ENCODE results near the gene ZNF519. TPM values are rescaled to one million over a fixed set of nuclear protein-coding genes. Genes with fewer than 3 reads are reported as not detected.
"Not testable (repeated sequence)": the region's sequence is repeated elsewhere in the genome, so short reads cannot be mapped to it uniquely, and the experiment has no call there.

The ZNF519 gene
- total and polyA plus RNA-seq, 11 donors: 0.97 to 6.3 (median 2.5) TPM

DNA sequence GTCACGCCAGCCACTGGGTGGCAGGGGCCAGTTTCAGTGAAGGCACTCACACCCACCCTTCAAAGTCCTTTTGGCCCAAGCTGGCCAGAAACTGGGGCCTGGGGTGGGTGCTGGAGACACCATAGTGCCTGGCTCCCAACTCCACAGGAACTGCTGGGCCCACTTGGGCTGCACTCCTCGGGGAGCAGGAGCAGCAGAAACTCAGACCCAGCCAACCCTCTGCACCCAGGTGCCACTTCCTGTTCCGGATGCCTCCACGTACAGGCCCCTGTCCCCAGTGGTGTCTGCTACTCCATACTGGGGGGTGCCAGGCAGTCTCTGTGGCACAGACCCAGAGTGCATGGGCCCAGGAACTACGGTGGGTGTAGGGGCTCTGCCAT lies 42.5 kb upstream of the ZNF519 start:
- Histone ChIP-seq H3K4me1 (peaks cover 0 to 6% (median 0%) of the 10 kb centered on the region in 12 donors), H3K4me3 (no peak overlapping the region), H3K36me3 (no peaks in the 10 kb centered on the region), H3K9me3 (no peaks in the 10 kb centered on the region), H3K27ac (no peak overlapping the region), H3K27me3 (peaks cover 0 to 4% (median 0%) of the 10 kb centered on the region in 9 donors)
- DNase-seq: no peak
- TF ChIP-seq POLR2A (IDR thresholded peaks at IDR 0.05): no peak
- TF ChIP-seq, protein P1, sequence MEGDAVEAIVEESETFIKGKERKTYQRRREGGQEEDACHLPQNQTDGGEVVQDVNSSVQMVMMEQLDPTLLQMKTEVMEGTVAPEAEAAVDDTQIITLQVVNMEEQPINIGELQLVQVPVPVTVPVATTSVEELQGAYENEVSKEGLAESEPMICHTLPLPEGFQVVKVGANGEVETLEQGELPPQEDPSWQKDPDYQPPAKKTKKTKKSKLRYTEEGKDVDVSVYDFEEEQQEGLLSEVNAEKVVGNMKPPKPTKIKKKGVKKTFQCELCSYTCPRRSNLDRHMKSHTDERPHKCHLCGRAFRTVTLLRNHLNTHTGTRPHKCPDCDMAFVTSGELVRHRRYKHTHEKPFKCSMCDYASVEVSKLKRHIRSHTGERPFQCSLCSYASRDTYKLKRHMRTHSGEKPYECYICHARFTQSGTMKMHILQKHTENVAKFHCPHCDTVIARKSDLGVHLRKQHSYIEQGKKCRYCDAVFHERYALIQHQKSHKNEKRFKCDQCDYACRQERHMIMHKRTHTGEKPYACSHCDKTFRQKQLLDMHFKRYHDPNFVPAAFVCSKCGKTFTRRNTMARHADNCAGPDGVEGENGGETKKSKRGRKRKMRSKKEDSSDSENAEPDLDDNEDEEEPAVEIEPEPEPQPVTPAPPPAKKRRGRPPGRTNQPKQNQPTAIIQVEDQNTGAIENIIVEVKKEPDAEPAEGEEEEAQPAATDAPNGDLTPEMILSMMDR (IDR thresholded peaks at IDR 0.05): no peak
- 75 to 88% (median 80%) methylated on average over 4 to 5 of the region's 5 CpGs for WGBS, 4 donors
- intact Hi-C loops (cut with DNase I): loop anchor here in 1 of 10 donors (10.0 kb wide), 1 partner anchor 220 kb away; no protein-coding TSS in a partner anchor
- peak in 1 of 4 donors; percentile 16 for ATAC-seq

DNA sequence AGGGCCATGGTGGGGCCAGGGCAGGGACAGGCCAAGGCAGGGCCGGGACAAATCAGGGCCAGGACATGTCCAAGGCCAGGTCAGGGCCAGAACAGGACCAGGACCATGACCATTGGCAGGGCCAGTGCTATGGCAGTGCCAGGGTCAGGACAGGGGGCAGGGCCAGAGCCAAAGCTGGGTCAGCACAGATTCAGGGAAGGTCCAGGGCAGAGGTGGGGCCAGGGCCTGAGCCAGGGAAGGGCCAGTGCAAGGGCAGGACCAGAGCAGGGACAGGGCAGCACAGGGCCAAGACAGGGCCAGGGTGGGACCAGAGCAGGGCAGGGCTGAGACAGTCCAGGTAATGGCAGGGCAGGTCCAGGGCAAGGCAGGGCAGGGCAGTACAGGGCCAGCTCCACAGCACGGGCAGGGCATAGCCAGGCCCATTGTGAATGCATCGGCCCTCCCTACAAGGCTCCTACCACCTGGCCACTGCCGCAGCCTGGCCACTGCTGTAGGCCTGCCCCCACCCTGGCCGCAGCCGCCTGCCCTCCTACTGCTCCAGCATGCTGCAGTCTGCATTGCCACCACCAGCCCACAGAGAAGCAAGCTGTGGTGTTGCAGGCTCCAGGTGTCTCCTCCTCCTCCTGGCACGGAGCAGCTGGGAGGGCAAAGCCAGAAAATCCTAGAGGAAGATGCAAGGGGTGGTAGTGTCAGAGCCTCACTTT lies 41.9 kb upstream of the ZNF519 start:
- 68 to 89% (median 79%) methylated on average over 1 to 7 of the region's 7 CpGs for WGBS, 4 donors

DNA sequence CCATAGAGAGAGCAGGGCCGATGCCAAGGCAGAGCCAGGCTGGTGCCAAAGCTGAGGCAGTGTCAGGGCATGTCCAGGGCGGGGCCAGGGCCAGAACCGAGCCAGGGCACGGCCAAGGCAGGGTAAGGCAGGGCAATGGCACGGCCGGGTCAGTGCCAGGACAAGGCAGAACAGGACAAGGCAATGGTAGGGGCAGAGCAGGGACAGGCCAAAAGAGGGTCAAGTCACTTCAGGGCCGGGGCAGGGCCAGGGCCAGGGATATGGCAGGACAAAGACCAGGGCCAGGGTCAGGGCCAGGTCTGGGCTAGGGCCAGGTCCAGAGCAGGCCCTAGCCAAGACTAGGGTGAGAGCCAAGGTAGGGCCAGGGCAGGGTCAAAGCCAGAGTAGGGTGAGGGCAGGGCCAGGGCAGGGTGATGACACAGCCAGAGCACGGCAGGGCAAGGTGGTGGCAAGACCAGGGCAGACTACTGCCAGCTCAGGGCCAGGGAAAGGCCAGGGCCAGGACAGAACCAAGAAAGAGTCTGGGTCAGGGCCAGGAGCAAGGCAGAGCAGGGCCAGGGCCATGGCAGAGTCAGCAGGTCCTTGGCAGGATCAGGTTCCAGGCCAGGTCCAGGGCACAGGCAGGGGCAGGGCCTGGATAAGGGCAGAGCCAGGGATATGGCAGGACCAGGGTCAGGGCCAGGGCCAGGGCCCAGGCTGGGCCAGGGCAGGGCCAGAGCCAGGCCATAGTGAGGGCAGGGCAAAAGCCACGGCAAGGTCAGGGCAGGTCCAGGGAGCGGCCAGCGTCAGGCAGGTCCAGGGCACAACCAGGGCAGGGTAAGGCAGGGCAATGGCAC lies 41.1 kb upstream of the ZNF519 start:
- intact Hi-C loops (cut with DNase I): loop anchor here in 1 of 10 donors (10.0 kb wide), 1 partner anchor 221 kb away; no protein-coding TSS in a partner anchor
- 83 to 88% (median 83%) methylated on average over 8 to 11 of the region's 11 CpGs for WGBS, 4 donors
- H3K27me3 ChIP-seq, H3K4me3 ChIP-seq, H3K4me1 ChIP-seq, H3K9me3 ChIP-seq, DNase-seq, H3K27ac ChIP-seq, H3K36me3 ChIP-seq: not testable (repeated sequence)
- ATAC-seq: peak in 1 of 4 donors; percentile 21

More for the DNA sequence above, 41.9 kb upstream of the ZNF519 start:
- not testable (repeated sequence) for H3K4me1 ChIP-seq, ATAC-seq, H3K27ac ChIP-seq, H3K27me3 ChIP-seq, H3K4me3 ChIP-seq, H3K9me3 ChIP-seq, H3K36me3 ChIP-seq
- intact Hi-C loops (cut with DNase I): loop anchor here in 1 of 10 donors (10.0 kb wide), 1 partner anchor 221 kb away; no protein-coding TSS in a partner anchor
- DNase-seq: peak in 1 of 5 donors; percentile 61

DNA sequence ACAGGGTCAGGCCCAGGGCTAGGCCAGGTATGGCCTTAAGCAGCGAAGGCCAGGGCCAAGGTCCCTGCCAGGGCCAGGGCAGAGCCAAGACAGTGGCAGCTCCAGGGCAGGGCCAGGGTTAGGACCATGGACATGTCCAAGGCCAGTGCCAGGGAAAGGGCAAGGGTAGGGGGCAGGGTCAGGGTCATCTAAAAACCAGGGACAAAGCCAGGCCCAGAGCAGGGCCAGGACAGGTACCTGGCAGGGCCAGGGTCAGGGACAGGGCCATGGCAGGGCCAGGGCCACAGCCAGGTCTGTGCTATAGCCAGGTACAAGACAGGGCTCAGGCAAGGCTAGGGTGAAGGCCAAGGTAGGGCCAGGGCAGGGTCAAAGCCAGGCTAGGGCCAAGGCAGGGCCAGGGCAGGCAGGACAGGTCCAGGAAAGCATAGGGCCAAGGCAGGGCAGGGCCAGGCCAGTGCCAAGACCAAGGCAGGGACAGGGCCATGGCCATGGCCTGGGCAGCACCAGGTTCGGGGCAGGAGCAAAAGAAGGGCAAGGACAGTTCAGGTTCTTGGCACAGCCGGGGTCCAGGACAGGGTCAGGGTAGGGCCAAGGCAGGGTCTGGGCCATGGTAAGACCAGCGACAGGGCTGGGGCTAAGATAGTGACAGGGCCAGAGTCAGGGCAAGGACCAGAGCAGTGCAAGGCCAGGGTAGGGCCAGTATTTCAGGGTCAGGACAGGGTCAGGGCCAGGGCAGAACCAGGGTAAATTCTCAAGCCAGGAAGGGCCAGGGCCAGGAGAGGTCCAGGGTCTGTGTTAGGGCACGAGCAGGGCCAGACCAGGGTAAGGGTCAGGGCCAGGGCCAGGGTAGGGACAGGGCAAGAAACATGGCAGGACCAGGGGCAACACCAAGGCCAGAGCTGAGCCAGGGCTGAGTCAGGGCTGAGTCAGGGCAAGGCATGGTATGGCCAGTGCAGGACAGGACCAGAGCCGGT lies 40.2 kb upstream of the ZNF519 start:
- 82 to 95% (median 87%) methylated on average over 5 to 6 of the region's 6 CpGs for WGBS, 4 donors
- not testable (repeated sequence) for H3K27ac ChIP-seq, H3K9me3 ChIP-seq, H3K36me3 ChIP-seq, H3K27me3 ChIP-seq, ATAC-seq, H3K4me1 ChIP-seq, H3K4me3 ChIP-seq
- intact Hi-C loops (cut with DNase I): loop anchor here in 1 of 10 donors (10.0 kb wide), 1 partner anchor 222 kb away; no protein-coding TSS in a partner anchor
- DNase-seq: peak in 1 of 5 donors; percentile 57

DNA sequence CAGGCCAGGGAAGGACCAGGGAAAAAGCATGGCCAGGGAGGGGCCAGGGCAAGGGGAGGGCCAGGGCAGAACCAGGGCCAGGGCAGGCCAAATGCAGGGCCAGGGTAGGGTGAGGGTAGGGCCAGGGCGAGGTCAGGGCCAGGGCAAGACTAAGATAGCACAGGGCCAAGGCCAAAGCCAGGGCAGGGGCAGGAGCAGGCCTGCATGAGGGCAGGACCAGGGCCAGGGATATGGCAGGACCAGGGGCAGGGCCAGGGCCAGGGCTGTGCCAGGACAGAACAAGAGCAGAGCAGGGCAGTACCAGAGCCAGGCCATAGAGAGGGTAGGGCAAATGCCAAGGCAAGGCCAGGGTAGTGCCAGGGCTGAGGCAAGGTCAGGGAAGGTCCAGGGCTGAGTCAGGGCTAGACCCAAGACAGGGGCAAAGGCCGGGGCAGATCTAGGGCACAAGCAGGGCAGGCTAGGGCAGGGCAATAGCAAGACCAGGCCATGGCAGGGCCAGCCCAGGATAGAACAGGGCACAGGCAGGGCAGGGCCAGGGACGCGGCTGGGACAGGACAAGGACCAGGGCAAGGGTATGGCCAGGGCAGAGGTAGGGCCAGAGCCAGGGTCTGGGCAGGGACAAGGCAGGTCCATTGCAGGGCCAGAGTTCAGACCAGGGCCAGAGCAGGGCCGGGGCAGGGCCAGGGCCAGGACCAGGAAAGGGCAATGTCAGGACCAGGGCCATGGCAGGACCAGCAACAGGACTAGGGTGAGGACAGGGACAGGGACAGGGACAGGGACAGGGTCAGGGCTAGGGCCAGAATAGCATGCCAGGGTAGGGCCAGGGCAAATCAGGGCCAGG lies 39.3 kb upstream of the ZNF519 start:
- WGBS, 4 donors: 81 to 88% (median 87%) methylated on average over 2 to 5 of the region's 5 CpGs
- not testable (repeated sequence) for H3K27me3 ChIP-seq, H3K27ac ChIP-seq, H3K36me3 ChIP-seq, H3K4me3 ChIP-seq, H3K4me1 ChIP-seq, H3K9me3 ChIP-seq
- ATAC-seq: peak in 2 of 4 donors; percentile 17 to 19
- DNase-seq: peak in 1 of 5 donors; percentile 54
- intact Hi-C loops (cut with DNase I): loop anchor here in 1 of 10 donors (10.0 kb wide), 1 partner anchor 223 kb away; no protein-coding TSS in a partner anchor

DNA sequence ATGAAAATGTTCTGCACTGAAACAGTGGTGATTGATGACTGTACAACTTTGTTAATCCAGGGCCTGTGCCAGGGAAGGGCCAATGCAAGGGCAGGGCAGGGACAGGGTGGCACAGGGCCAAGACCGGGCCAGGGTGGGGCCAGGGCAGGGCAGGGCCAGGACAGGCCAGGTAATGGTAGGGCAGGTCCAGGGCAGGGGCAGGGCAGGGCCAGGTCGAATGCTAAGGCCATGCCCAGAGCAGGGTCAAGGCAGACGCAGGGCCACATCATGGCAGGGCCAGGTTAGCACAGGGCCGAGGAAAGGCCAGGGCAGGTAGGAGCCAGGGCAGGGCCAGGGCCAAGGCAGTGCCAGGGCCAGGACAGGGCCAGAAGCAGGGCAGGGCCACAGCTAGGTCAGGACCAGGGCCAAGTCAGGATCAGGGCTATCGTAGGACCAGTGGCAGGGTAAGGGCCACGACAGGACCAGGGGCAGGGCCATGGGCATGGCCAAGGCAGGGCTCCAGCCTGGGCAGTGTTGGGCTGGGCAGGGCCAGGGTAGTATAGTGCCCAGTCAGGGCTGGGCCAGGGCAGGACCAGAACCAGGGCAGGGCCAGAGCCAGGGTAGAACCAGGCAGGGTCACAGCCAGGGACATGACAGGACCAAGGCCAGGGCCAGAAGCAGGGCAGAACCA lies 38.3 kb upstream of the ZNF519 start:
- WGBS, 4 donors: 66 to 82% (median 79%) methylated on average over 5 to 6 of the region's 6 CpGs
- H3K27ac ChIP-seq, H3K4me3 ChIP-seq, H3K27me3 ChIP-seq, H3K4me1 ChIP-seq, H3K36me3 ChIP-seq, H3K9me3 ChIP-seq: not testable (repeated sequence)
- intact Hi-C loops (cut with DNase I): loop anchor here in 1 of 10 donors (10.0 kb wide), 1 partner anchor 224 kb away; no protein-coding TSS in a partner anchor
- ATAC-seq (peak in 2 of 4 donors; percentile 7 to 21), DNase-seq (peak in 1 of 5 donors; percentile 10)

DNA sequence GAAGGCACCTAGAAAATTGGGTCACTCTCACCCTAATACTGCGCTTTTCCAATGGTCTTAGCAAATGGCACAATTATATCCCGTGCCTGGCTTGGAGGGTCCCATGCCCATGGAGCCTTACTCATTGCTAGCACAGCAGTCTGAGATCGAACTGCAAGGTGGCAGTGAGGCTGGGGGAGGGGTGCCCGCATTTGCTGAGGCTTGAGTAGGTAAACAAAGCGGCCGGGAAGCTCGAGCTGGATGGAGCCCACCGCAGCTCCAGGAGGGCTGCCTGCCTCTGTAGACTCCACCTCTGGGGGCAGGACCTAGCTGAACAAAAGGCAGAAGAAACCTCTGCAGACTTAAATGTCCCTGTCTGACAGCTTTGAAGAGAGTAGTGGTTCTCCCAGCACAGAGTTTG lies 30.7 kb upstream of the ZNF519 start:
- ATAC-seq; intact Hi-C loops (cut with DNase I); H3K9me3 ChIP-seq; H3K27ac ChIP-seq; H3K36me3 ChIP-seq; H3K27me3 ChIP-seq; H3K4me3 ChIP-seq; H3K4me1 ChIP-seq: not testable (repeated sequence)
- peak in 1 of 5 donors; percentile 12 for DNase-seq
- 61 to 73% (median 66%) methylated on average over 7 to 8 of the region's 8 CpGs for WGBS, 4 donors
